Dermis blood vessel endothelial cell (primary cell): Measurements from ENCODE around the gene SYNGAP1. TPM values are rescaled to one million over a fixed set of nuclear protein-coding genes. Genes with fewer than 3 reads are reported as not detected.
A peak's percentile ranks its signal among the peaks of the same experiment; 100 is the strongest.

Source experiments
- DNase-seq: peaks from one replicate; pipeline ENCODE4 v3.0.0; 2010
- total RNA-seq: library from RNA; depleted of rRNA; stranded (reverse); fragments of >200 nt; gene quantifications from 2 replicates; pipeline ENCODE4 v1.2.3, GENCODE V29; 2014

SYNGAP1 gene
- total RNA-seq, 1 donor from 2014 or later, result 2.4 TPM

GRCh38 chr6:33404884-33405283 is 15.0 kb upstream of the SYNGAP1 start:
- DNase-seq, result no peak

DNA sequence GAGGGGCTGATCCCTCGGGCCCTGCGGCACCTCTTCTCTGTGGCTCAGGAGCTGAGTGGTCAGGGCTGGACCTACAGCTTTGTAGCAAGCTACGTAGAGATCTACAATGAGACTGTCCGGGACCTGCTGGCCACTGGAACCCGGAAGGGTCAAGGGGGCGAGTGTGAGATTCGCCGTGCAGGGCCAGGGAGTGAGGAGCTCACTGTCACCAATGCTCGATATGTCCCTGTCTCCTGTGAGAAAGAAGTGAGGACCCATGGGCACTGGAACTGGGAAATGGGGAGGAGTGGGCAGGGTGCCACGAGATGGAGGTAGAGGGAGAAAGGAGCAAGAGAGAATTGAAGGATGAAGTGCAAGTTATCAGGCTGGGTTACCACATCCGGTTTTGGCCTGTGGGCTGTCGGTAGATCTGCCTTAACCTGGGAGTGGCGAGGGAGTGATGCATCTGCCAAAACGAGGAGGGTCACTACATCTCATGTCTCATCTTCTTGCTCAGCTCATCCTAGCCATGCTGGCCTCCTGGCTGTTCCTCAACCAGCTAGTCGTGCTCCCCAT is 14.4 kb upstream of the SYNGAP1 start:
- DNase-seq, result no peak

DNA sequence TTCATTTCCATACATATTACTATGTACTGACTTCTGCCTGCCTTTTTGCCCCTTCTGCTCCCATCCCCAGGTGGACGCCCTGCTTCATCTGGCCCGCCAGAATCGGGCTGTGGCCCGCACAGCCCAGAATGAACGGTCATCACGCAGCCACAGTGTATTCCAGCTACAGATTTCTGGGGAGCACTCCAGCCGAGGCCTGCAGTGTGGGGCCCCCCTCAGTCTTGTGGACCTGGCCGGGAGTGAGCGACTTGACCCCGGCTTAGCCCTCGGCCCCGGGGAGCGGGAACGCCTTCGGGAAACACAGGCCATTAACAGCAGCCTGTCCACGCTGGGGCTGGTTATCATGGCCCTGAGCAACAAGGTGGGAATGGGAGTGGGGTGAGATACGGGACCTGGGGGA is 13.7 kb upstream of the SYNGAP1 start:
- DNase-seq, result no peak

DNA sequence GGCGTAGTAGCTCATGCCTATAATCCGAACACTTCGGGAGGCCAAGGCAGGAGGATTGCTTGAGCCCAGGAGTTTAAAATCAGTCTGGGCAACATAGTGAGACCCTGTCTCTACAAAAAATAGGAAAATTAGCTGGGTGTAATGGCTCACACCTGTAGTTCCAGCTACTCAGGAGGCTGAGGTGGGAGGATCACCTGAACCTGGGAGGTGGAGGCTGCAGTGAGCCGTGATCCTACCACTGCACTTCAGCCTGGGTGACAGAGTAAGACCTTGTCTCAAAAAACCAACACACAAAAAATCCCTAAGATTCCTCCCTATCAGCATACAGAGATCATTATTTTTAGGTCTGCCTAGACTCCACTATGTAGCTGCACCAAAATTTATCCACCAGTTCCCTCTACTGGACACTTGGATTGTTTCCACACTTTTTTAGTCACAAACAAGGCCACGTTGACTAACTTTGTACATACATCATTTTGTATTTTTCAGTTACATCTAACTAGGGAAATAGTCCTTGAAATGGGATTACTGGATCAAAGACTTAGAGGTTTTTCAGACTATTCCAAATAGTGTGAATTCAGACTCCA is 12.6 kb upstream of the SYNGAP1 start:
- peak; percentile 76 for DNase-seq

GRCh38 chr6:33410050-33410710 is 9.7 kb upstream of the SYNGAP1 start:
- DNase-seq, result peak; percentile 99

- DNase-seq, result peak; percentile 84
Observed at GRCh38 chr6:33410711-33411631, 8.9 kb upstream of the SYNGAP1 start, which contains the start of gene PHF1. TSS of gene PHF1 (plus strand) at chr6:33411014. CDS start at chr6:33412264, 1,250 bp downstream.

DNA sequence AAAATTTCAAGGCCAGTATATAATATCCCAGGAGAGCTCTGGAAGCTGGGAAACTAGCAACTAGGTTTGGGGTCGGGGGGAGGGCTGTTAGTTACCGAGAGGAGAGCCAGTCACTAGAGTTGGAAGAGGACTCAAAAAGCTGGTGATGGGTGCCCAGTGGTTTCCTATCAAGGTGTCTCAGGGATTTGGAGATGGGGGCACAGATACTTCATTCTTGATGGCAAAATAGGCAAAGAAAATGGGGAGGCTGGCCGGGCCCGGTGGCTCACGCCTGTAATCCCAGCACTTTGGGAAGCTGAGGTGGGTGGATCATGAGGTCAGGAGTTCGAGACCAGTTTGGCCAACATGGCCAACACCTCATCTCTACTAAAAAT is 8.2 kb upstream of the SYNGAP1 start:
- no peak for DNase-seq

- DNase-seq, result no peak
Observed at GRCh38 chr6:33412140-33413009, 7.5 kb upstream of the SYNGAP1 start.

GRCh38 chr6:33413241-33414120 is 6.4 kb upstream of the SYNGAP1 start:
- no peak for DNase-seq

- DNase-seq, result peak; percentile 52
Observed at GRCh38 chr6:33414592-33415271, 5.1 kb upstream of the SYNGAP1 start.

- no peak for DNase-seq
Observed at GRCh38 chr6:33415831-33416230, 4.0 kb upstream of the SYNGAP1 start.

DNA sequence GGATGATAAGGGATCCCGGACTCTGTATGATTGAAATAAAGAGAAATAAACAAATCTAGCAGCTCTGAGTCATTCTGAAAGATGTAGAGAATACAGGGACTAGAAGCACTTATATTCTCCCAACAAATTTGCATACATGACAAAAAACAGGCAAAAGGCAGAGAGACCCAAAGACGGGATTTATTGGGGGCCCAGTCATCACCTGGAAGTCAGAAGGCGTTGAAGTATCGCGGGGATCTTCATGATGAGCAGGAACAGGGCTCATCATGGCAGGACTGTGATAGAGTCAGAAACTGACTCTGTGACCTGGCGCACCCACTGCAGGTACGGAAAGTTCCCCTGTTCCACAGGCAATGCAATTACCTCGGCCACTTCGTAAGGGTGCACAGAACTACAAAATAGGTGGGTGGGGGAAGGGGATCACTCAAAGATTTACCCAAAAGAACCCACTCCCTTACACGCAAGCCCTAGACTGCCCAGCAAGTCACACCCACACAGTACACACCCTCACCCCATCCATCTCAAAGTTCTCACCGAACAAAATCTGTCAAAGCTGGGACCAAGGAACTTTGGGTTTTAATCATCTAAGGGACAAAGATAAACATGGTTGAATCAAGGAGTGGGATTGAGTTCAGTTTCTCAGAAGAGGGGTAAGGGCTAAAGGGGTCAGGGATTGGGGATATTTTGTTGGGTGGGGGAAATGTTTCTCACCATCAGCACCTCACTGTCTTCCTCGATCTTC is 3.3 kb upstream of the SYNGAP1 start:
- DNase-seq, result no peak

- DNase-seq, result peak; percentile 50
Observed at GRCh38 chr6:33417128-33417902, 2.5 kb upstream of the SYNGAP1 start.

- peak; percentile 100 for DNase-seq
Observed at GRCh38 chr6:33417903-33418689, 1.8 kb upstream of the SYNGAP1 start, which contains the start of gene CUTA. TSS of gene CUTA (minus strand) at chr6:33418107. CDS start at chr6:33418000, 107 bp downstream.

- DNase-seq, result no peak
Observed at GRCh38 chr6:33418690-33419291, 1.1 kb upstream of the SYNGAP1 start.

DNA sequence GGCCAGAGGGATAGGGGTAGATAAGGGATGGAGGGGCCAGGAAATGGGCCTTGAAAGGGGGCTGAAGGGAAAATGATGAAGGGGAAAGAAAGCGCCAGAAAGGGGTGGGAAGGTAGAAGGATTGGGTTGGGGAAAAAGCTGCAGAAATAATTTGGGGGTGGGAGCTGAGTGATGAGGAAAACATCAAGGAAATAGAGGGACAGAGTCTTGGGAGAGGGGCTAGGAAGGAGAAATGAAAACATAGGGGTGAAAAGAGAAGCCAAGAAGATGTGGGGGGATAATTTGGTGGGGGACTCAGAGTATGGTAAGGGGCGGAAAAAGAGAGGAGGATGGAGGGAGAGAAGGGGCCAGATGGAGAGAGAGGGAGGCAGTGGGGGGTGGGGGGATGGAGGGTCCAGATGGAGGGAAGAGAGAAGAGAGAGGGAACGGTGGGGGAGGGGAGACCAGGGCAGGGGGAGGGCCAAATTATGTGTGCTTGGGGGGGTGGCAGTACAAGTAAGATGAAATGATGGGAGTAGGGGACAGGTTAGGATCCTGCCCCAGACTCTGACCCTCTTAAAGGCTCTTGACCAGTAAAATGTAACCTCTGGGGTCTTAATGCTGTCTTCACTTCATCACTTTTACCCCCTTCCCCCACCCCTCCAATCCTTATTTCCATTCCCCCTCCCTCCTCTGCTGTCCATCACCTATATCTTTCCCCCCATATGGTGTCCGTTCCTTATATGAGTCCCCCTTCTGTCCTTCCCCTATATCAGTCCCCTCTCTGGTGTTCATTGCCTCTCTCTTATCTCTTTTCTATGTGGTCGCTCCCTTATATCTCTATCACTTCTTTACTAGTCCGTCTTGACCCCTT is 852 bp downstream of the SYNGAP1 start:
- no peak for DNase-seq

DNA sequence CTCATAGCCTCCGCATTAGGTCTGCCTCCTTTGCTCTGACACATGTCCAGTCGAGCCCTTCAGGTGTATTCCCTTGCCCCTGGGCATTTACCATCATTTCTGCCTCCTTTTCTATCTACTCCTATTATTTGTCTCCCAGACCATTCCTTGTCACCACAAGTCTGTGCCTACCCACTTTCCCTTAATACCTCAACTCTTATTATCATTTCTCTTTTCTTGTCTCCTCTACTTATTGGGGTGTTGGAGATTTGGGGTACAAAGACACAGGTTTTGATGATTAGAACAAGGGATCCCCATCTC is 1.4 kb downstream of the SYNGAP1 start:
- DNase-seq, result no peak
